Hepatic stellate cell (primary cell): ENCODE data around the gene DIPK1A.
A peak's percentile ranks its signal among the peaks of the same experiment; 100 is the strongest.
"Not testable (repeated sequence)": the region's sequence is repeated elsewhere in the genome, so short reads cannot be mapped to it uniquely, and the experiment has no call there.

ENCODE experiments used
- DNase-seq: peaks from one replicate; pipeline ENCODE4 v3.0.0; 2011; ENCODE audit warnings: low spot score

DIPK1A gene

DNA sequence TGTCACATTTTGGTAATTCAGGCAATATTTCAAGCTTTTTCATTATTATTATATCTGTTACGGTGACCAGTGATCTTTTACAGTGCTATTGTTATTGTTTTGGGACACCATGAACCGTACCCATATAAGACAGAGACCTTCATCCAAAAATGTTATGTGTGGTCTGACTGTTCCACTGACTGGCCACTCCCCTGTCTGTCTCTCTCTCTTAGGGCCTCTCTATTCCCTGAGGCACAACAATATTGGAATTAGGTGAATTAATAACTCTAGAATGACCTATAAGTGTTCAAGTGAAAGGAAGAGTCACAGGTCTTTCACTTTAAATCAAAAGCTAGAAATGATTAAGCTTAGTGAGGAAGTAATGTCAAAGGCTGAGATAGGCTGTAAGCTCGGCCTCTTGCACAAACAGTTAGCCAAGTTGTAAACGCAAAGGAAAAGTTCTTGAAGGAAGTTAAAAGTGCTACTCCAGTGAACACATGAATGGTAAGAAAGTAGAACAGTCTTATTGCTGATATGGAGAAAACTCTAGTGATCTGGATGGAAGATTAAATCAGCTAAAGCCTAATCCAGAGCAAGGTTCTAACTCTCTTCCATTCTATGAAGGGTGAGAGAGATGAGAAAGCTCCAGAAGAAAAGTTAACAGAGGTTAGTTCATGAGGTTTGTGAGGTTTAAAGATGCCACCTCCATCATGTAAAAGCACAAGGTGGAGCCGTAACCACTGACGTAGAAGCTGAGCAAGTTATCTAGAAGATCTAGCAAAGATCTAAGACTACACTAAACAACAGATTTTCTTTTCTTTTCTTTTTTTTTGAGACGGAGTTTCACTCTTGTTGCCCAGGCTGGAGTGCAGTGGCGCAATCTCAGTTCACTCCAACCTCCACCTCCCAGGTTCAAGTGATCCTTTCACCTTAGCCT is 19.7 kb upstream of the DIPK1A start:
- no peak for DNase-seq

DNA sequence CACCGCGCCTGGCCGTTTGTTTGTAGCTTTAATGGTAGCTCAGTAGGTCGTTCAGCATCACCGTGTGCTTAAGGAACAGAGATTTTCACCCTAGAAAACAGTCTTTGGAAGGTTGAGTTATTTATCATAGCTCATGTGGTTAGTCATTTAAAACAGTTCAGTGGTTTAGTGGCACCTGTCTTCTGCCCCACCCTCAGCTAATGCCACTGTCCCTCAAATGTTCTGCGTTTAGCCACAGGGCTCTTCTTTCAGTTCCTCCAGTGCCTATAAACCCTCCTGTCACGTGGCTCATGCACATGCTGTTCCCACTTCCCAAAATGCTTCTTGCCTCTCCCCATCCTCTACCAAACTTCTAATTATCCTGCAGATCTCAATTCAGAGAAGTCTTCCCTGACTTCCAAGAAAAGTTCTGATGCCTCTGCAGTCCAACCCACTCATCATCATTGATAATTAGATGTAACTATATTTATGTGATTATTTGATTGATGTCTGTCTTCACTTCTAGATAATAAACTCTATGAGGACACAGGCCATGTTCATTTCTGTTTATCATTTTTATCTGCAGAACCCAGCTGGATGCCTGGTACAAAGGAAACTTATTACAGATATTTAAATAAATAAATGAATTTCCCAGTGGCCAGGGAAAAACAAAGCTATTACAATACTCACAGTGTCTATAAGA is 14.4 kb upstream of the DIPK1A start:
- no peak for DNase-seq

- not testable (repeated sequence) for DNase-seq
Measured at GRCh38 chr1:92974112-92974511, 12.8 kb upstream of the DIPK1A start.

GRCh38 chr1:92973203-92973897 is 12.1 kb upstream of the DIPK1A start:
- DNase-seq: no peak

GRCh38 chr1:92972409-92973129 is 11.3 kb upstream of the DIPK1A start:
- no peak for DNase-seq

- DNase-seq: not testable (repeated sequence)
Measured at GRCh38 chr1:92971932-92972331, 10.7 kb upstream of the DIPK1A start.

GRCh38 chr1:92970990-92971689 is 9.9 kb upstream of the DIPK1A start:
- no peak for DNase-seq

- no peak for DNase-seq
Measured at GRCh38 chr1:92969517-92969916, 8.3 kb upstream of the DIPK1A start.

DNA sequence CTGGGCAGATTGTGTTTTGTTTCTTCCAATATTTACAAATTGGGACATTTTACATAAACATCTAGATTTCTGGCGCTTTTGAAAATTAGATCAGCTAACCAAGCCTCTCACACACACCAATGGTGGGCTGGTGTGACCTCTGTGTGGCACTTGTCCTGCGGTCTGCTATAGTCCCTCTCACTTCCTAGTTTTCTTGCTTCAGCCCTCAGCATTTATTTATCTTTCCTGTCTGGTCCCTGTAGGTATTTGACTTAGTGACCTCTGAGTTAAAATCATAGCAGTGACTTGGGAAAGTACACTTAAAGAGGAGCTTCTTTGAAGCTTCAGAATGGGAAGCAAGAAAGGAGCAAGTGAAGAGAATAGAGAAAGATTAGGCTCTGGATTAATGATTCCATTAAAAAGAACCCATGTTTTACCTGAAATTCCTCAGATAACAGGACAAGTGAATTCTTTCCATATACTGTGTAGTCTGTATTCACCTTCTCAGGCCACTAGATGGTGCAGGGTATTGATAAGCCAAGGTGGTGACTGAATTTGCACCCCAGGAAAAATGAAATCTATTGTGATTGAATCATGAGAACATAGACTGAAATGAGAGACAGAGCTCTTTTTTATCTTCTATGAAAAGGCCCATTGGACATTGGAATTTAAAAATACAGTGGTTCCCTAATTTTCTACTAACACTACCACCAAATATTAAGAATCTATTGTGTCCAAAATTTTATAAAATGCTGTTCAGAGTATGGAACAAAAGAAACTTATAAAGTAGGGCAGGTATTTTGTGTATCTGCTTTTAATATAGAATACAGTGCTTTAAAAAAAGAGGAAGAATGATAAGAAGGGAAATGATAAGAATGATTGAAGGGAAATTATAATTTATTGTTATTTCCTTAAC is 7.1 kb upstream of the DIPK1A start:
- DNase-seq: no peak

DNA sequence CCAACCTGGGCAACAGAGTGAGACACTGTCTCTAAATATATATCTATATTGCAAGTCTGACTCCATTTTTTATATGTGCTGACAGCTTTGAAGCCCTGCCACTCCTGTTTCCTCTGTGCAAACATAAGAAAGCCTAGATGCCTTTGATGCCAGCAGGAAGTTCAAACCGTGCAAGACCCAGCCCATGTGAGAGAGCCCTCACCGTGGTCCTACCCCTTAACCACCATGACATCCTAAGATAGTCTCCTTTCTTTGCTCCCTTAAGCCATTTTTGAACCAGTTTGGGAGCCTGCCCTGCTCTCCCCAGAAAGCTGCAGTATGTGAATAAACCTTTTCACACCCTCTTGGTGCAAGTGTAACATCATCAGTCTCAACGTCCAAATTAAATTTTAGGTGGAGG is 3.7 kb upstream of the DIPK1A start:
- DNase-seq: no peak

GRCh38 chr1:92964316-92964715 is 3.1 kb upstream of the DIPK1A start:
- no peak for DNase-seq

DNA sequence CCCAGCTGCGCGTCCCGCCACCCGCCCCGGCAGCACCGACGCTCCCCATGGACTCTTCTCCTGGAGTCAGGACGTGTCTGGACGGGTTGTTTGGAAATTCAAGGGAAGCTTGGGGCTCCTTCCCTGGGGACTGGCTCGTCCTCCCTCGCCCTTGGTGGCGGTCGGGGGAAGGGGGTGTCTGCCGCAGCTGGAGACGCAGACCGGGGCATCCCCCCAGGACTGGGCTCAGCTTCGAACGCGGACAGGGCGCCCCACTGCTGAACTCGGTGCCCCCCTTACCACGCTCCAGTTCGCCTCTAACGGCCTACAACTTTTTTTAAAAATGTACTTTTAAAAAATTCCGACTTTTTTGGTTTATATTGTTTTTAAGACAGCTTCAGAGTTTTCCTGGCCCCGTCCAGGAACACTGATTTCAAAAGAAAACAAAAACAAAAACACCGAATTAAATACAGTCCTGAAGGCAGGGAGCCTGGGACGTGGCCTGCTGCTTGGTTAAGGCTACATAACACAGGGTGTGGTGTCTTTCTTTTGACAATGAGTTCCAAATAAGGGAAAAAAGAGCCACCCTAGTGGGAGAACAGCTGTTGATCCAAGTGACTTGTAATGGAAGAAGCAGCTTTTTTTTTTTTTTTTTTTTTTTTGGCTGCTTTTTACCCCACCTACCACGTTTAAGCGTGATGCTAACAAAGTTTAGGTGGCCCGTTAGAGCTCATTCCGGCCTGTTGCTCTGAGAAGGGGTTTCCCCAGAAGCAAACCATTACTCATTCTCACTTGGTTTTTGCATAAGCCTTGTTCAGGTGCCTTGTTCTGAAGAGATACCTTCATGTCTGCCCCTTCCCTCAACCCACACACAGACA is 862 bp upstream of the DIPK1A start:
- peak; percentile 45 for DNase-seq

GRCh38 chr1:92960395-92961130 is 699 bp downstream of the DIPK1A start:
- peak; percentile 86 for DNase-seq

DNA sequence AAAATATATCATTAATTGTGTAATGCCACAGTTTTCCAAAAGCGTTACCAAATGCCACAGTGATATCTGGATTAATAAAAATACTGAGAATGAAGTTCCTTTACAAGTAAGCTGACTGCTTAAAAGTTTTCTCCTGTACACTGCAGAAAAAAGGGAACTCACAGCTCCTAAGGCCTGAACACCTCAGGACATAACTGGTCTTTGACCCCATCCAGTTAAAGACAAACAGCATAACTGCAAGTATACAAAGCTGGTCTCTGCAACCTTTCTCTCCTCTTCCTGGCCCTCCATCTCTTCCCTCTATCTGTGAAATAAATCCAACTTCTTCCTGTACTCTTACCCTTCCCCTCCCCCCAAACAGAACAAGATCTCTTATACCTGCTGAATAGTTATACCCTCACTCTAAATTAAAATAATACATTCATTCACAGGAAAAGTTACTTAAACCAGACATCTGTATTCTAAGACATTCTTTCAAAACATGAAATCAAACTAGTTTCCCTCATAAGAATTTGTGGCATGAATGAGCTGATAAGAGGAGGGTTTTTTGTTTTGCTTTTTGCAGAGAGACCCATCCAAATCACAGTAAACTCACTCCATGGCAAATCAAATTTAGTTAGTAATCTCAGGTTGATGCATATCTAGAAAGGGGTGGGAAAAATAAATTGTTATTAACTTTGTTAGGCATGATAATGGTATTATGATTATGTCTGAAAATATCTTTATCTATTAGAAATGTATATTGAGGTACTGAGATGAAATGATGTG is 2.9 kb downstream of the DIPK1A start:
- DNase-seq: no peak

DNA sequence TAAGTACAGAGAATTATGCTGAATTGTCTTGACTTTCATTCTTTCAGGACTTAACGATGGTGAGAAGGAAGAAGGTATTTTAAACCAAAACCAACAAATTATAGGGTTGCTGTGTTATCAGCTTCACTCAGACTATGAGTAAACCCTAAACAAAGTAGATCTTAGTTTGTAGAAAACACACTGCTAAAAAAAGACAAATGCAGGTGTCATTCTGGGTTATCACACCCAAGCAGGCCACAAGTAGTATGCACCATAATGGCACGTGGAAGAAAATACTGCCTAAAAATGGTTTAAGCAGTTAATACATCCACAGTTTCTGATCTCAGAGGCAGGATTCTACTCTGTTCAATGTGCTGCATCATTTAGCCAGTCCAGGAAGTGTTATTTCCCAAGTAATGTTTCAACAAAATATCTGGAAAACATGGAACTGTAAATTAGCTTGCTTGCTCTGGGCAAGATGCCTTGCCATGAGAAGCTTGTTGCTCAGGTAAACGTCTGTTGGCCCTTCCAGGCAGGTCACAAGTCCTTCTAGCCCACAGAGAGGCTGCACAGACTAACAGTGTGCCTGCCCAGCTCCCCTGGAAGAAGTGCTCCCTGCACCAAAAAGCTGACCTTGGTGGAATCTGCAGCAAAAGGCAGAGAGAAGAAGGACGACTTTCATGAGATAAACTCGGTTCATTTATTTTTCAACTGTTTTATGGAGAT is 4.1 kb downstream of the DIPK1A start:
- DNase-seq: no peak

- no peak for DNase-seq
Measured at GRCh38 chr1:92956254-92957029, 4.8 kb downstream of the DIPK1A start.

DNA sequence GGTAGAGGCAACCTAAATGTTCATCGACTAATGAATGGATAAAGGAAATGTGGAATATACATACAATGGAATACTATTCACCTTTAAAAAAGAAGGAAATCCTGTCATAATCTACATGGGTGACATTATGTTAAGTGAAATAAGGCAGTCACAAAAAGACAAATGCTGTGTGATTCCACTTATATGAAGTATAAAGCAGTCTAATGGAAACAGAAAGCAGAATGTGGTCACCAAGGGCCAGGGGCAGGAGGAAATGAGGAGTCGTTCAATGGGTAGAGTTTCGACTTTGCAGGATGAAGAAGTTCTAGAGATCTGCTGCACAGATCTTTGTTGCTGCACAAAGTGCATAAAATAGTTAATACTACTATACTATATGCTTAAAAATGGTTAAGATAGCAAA is 7.8 kb downstream of the DIPK1A start:
- no peak for DNase-seq
